Gastroesophageal sphincter (tissue), 3 donors: ENCODE measurements around the gene LAMTOR5.

Experiments
- EP300 ChIP-seq: sonication (generic); formaldehyde crosslinking; IDR thresholded peaks from one replicate; pipeline ENCODE4 v1.6.1; 2017; ENCODE audit warnings: antibody characterized with exemption, mild to moderate bottlenecking
- POLR2A ChIP-seq, 2 donors: fragments of 450-650 bp; IDR thresholded peaks; one replicate each; pipeline ENCODE4 v1.6.1; 2017; ENCODE audit warnings: antibody characterized with exemption in 2 of 2, mild to moderate bottlenecking in 2 of 2, moderate library complexity in 1 of 2
- TF ChIP-seq, protein P1 (sequence below), 4 experiments: fragments of 200-600 bp in 2 of 4; fragments of 450-650 bp in 2 of 4; sonication (generic) in 1 of 4; IDR thresholded peaks; one replicate each; pipeline ENCODE4 v1.5.1; 2017 to 2019; ENCODE audit warnings: antibody characterized with exemption in 4 of 4, mild to moderate bottlenecking in 2 of 4, moderate library complexity in 2 of 4

DNA sequence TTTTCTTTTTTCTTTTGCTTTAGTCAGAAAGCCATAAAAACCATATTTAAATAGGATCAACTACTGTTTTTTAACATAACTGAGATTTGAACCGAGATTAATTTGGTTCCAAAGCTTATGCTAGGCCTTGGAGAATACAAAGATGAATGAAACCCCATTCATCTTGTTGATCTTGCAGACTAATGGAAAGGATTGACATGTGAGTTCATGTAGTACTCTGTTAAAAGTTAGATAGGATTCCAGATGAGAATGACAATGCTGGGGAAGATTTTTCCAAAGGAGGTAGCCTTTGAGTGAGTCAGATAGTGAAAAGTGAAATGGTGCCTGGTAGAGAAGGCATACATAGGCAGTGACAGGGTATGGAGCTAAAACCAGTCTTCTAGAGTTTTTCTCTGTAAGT, 45.6 kb downstream of the LAMTOR5 start:
- TF ChIP-seq, protein P1, sequence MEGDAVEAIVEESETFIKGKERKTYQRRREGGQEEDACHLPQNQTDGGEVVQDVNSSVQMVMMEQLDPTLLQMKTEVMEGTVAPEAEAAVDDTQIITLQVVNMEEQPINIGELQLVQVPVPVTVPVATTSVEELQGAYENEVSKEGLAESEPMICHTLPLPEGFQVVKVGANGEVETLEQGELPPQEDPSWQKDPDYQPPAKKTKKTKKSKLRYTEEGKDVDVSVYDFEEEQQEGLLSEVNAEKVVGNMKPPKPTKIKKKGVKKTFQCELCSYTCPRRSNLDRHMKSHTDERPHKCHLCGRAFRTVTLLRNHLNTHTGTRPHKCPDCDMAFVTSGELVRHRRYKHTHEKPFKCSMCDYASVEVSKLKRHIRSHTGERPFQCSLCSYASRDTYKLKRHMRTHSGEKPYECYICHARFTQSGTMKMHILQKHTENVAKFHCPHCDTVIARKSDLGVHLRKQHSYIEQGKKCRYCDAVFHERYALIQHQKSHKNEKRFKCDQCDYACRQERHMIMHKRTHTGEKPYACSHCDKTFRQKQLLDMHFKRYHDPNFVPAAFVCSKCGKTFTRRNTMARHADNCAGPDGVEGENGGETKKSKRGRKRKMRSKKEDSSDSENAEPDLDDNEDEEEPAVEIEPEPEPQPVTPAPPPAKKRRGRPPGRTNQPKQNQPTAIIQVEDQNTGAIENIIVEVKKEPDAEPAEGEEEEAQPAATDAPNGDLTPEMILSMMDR (IDR thresholded peaks at IDR 0.05), result no peak
- TF ChIP-seq POLR2A (IDR thresholded peaks at IDR 0.05), result no peak
- TF ChIP-seq EP300, result no peak
